PC-9 (cell line): Measurements from ENCODE around the gene CCR6.

Experiments
- EZH2 ChIP-seq: fragments of 200-600 bp; sonication (generic); IDR thresholded peaks from 2 replicates; pipeline ENCODE4 v1.8.0; 2017; ENCODE audit warnings: antibody characterized with exemption, low read depth
- TF ChIP-seq, protein P1 (sequence below): fragments of 200-600 bp; sonication (generic); conservative IDR thresholded peaks from 2 replicates; pipeline ENCODE4 v1.6.1; 2017; ENCODE audit warnings: mixed run types, antibody characterized with exemption, mild to moderate bottlenecking, moderate library complexity

DNA sequence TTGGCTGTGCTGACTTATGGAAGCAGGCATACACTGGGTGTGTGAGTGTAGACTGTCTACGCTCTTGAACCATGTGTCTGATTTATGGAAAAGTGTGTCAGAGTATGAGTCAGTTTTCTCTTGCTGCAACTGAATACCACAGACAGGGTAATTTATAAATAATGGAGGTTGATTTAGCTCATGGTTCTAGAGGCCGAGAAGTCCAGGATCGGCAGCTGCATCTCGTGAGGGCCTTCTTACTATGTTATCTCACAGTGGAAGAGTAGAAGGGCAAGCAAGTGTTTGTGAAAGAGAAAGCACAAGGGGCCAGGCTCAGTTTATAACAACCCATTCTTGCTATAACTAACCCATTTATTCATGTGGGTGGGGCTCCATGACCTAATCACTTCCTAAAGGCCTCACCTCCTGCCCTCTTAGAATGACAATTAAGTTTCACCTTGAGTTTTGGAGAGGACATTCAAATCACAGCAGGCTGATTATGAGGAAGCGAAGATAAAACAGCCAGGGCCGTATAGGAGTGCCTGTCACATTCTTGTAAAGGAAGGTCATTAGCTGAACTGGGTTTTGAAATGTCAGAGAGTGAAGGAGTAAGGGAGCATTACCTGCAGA is 28.1 kb downstream of the CCR6 start:
- TF ChIP-seq, protein P1, sequence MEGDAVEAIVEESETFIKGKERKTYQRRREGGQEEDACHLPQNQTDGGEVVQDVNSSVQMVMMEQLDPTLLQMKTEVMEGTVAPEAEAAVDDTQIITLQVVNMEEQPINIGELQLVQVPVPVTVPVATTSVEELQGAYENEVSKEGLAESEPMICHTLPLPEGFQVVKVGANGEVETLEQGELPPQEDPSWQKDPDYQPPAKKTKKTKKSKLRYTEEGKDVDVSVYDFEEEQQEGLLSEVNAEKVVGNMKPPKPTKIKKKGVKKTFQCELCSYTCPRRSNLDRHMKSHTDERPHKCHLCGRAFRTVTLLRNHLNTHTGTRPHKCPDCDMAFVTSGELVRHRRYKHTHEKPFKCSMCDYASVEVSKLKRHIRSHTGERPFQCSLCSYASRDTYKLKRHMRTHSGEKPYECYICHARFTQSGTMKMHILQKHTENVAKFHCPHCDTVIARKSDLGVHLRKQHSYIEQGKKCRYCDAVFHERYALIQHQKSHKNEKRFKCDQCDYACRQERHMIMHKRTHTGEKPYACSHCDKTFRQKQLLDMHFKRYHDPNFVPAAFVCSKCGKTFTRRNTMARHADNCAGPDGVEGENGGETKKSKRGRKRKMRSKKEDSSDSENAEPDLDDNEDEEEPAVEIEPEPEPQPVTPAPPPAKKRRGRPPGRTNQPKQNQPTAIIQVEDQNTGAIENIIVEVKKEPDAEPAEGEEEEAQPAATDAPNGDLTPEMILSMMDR: no peak
- no peak for TF ChIP-seq EZH2
